Stimulated activated effector memory CD8-positive, alpha-beta T cell treated with anti-CD3 and anti-CD28 coated beads, Interleukin-12 subunit alpha, Interleukin-12 subunit beta, amount 100 ng/mL, for 72 hours (primary cell): ENCODE data around the gene IL16.

Experiments
- ATAC-seq: fragments of 150-1000 bp; cut with Tn5 transposase; 2 replicates; pipeline ENCODE4 v1.10.0; 2021
- DNase-seq, 2 donors: peaks; one replicate each; pipeline ENCODE4 v3.0.0; 2021 to 2022; ENCODE audit warnings: low spot score in 2 of 2
- H3K27ac Mint-ChIP-seq: one replicate; pipeline ENCODE4 v1.8.0; 2022; ENCODE audit warnings: mild to moderate bottlenecking, mixed read lengths
- H3K36me3 Mint-ChIP-seq: one replicate; pipeline ENCODE4 v1.8.0; 2022; ENCODE audit warnings: mild to moderate bottlenecking, mixed read lengths
- H3K4me1 Mint-ChIP-seq: one replicate; pipeline ENCODE4 v1.8.0; 2022; ENCODE audit warnings: mixed read lengths
- H3K4me3 Mint-ChIP-seq: one replicate; pipeline ENCODE4 v1.8.0; 2022; ENCODE audit warnings: mild to moderate bottlenecking, mixed read lengths
- H3K9me3 Mint-ChIP-seq: one replicate; pipeline ENCODE4 v1.8.0; 2022; ENCODE audit warnings: mixed read lengths

IL16 gene

GRCh38 chr15:81281456-81281735 is 84.7 kb downstream of the IL16 start:
- H3K4me3 Mint-ChIP-seq: no peak overlapping the region
- H3K27ac Mint-ChIP-seq: peak overlapping the region; percentile 15
- peaks cover 10% of the 10 kb centered on the region for H3K9me3 Mint-ChIP-seq
- no peaks in the 10 kb centered on the region for H3K36me3 Mint-ChIP-seq
- ATAC-seq: no peak
- DNase-seq: no peak
- H3K4me1 Mint-ChIP-seq: peaks cover 21% of the 10 kb centered on the region

- H3K9me3 Mint-ChIP-seq: peaks cover 7% of the 10 kb centered on the region
- DNase-seq: no peak
- H3K4me3 Mint-ChIP-seq: no peak overlapping the region
- ATAC-seq: no peak
- H3K36me3 Mint-ChIP-seq: no peaks in the 10 kb centered on the region
- peaks cover 27% of the 10 kb centered on the region for H3K4me1 Mint-ChIP-seq
- peak overlapping the region; percentile 15 for H3K27ac Mint-ChIP-seq
These were observed 85.3 kb downstream of the IL16 start for GRCh38 chr15:81281766-81282605.

- Mint-ChIP-seq H3K9me3 (peaks cover 7% of the 10 kb centered on the region), H3K36me3 (no peaks in the 10 kb centered on the region), H3K27ac (no peak overlapping the region), H3K4me1 (peaks cover 31% of the 10 kb centered on the region), H3K4me3 (no peak overlapping the region)
- DNase-seq (no peak), ATAC-seq (no peak)
These were observed 85.9 kb downstream of the IL16 start for GRCh38 chr15:81282606-81282895.

GRCh38 chr15:81282911-81283310 is 86.2 kb downstream of the IL16 start:
- Mint-ChIP-seq H3K9me3 (peaks cover 7% of the 10 kb centered on the region), H3K4me3 (no peak overlapping the region), H3K27ac (no peak overlapping the region), H3K4me1 (peaks cover 34% of the 10 kb centered on the region), H3K36me3 (no peaks in the 10 kb centered on the region)
- ATAC-seq (no peak), DNase-seq (no peak)

- no peak for DNase-seq
- no peak overlapping the region for H3K27ac Mint-ChIP-seq
- peaks cover 4% of the 10 kb centered on the region for H3K9me3 Mint-ChIP-seq
- peaks cover 45% of the 10 kb centered on the region for H3K4me1 Mint-ChIP-seq
- no peak overlapping the region for H3K4me3 Mint-ChIP-seq
- no peak for ATAC-seq
- H3K36me3 Mint-ChIP-seq: no peaks in the 10 kb centered on the region
These were observed 87.8 kb downstream of the IL16 start for GRCh38 chr15:81284256-81285031.

GRCh38 chr15:81285461-81285860 is 88.8 kb downstream of the IL16 start:
- H3K4me1 Mint-ChIP-seq: peaks cover 55% of the 10 kb centered on the region

GRCh38 chr15:81286621-81287121 is 90.0 kb downstream of the IL16 start:
- peak overlapping the region; percentile 62 for H3K4me3 Mint-ChIP-seq
- H3K36me3 Mint-ChIP-seq: no peaks in the 10 kb centered on the region
- peaks cover 63% of the 10 kb centered on the region for H3K4me1 Mint-ChIP-seq
- ATAC-seq (peak; percentile 94), DNase-seq (no peak)
- H3K9me3 Mint-ChIP-seq: peaks cover 4% of the 10 kb centered on the region
- H3K27ac Mint-ChIP-seq: peak overlapping the region; percentile 89

More at GRCh38 chr15:81285461-81285860, 88.8 kb downstream of the IL16 start:
- no peak for ATAC-seq
- Mint-ChIP-seq H3K9me3 (peaks cover 4% of the 10 kb centered on the region), H3K27ac (no peak overlapping the region), H3K4me3 (peak overlapping the region; percentile 62), H3K36me3 (no peaks in the 10 kb centered on the region)
- no peak for DNase-seq

GRCh38 chr15:81288040-81288439 is 91.4 kb downstream of the IL16 start:
- peaks cover 6% of the 10 kb centered on the region for H3K36me3 Mint-ChIP-seq

GRCh38 chr15:81288616-81289015 is 91.9 kb downstream of the IL16 start:
- no peak overlapping the region for H3K4me3 Mint-ChIP-seq
- ATAC-seq: no peak

More at GRCh38 chr15:81288040-81288439, 91.4 kb downstream of the IL16 start:
- DNase-seq: no peak
- ATAC-seq: no peak
- Mint-ChIP-seq H3K9me3 (peaks cover 4% of the 10 kb centered on the region), H3K4me3 (no peak overlapping the region), H3K4me1 (peaks cover 72% of the 10 kb centered on the region), H3K27ac (no peak overlapping the region)

GRCh38 chr15:81289910-81290309 is 93.2 kb downstream of the IL16 start:
- Mint-ChIP-seq H3K36me3 (peaks cover 6% of the 10 kb centered on the region), H3K4me1 (peaks cover 89% of the 10 kb centered on the region), H3K27ac (peak overlapping the region; percentile 6), H3K9me3 (peaks cover 4% of the 10 kb centered on the region), H3K4me3 (no peak overlapping the region)
- no peak for DNase-seq
- ATAC-seq: no peak

More at GRCh38 chr15:81288616-81289015, 91.9 kb downstream of the IL16 start:
- Mint-ChIP-seq H3K4me1 (peaks cover 78% of the 10 kb centered on the region), H3K9me3 (peaks cover 4% of the 10 kb centered on the region), H3K27ac (no peak overlapping the region), H3K36me3 (peaks cover 6% of the 10 kb centered on the region)
- DNase-seq: no peak

- Mint-ChIP-seq H3K4me1 (peaks cover 89% of the 10 kb centered on the region), H3K4me3 (peak overlapping the region; percentile 99), H3K9me3 (peaks cover 1% of the 10 kb centered on the region), H3K27ac (peak overlapping the region; percentile 63), H3K36me3 (peaks cover 11% of the 10 kb centered on the region)
- DNase-seq (no peak), ATAC-seq (no peak)
These were observed 95.3 kb downstream of the IL16 start for GRCh38 chr15:81291916-81292522.

GRCh38 chr15:81292523-81293001 is 95.9 kb downstream of the IL16 start:
- ATAC-seq: peak; percentile 33
- peak overlapping the region; percentile 50 for H3K27ac Mint-ChIP-seq
- H3K9me3 Mint-ChIP-seq: no peaks in the 10 kb centered on the region
- peaks cover 91% of the 10 kb centered on the region for H3K4me1 Mint-ChIP-seq
- peaks cover 17% of the 10 kb centered on the region for H3K36me3 Mint-ChIP-seq
- DNase-seq: no peak
- H3K4me3 Mint-ChIP-seq: peak overlapping the region; percentile 99

GRCh38 chr15:81293728-81294515 is 97.2 kb downstream of the IL16 start:
- Mint-ChIP-seq H3K4me3 (peak overlapping the region; percentile 99), H3K36me3 (peaks cover 24% of the 10 kb centered on the region), H3K27ac (peak overlapping the region; percentile 98), H3K9me3 (no peaks in the 10 kb centered on the region), H3K4me1 (peaks cover 94% of the 10 kb centered on the region)
- ATAC-seq (peak; percentile 70), DNase-seq (peak; percentile 51 to 85)

- ATAC-seq: no peak
- peak overlapping the region; percentile 99 for H3K4me3 Mint-ChIP-seq
- DNase-seq: no peak
- H3K9me3 Mint-ChIP-seq: no peaks in the 10 kb centered on the region
- peaks cover 96% of the 10 kb centered on the region for H3K4me1 Mint-ChIP-seq
- H3K36me3 Mint-ChIP-seq: peaks cover 29% of the 10 kb centered on the region
- H3K27ac Mint-ChIP-seq: peak overlapping the region; percentile 98
These were observed 97.8 kb downstream of the IL16 start for GRCh38 chr15:81294516-81294880.
